WTC11 (cell line): ENCODE results near the gene MGMT.

Experiments
- ATF1 ChIP-seq: sonication (generic); formaldehyde crosslinking; IDR thresholded peaks from 2 replicates; pipeline ENCODE4 v1.8.1; 2023; ENCODE audit warnings: mild to moderate bottlenecking, moderate library complexity, missing genetic modification reagents
- CTCF ChIP-seq: fragments of 200-600 bp; IDR thresholded peaks from 2 replicates; pipeline ENCODE4 v1.8.0; 2022; ENCODE audit warnings: antibody characterized with exemption
- ELF4 ChIP-seq: sonication (generic); formaldehyde crosslinking; IDR thresholded peaks from 2 replicates; pipeline ENCODE4 v1.8.1; 2022; ENCODE audit warnings: low read depth, mild to moderate bottlenecking, moderate library complexity, missing genetic modification reagents
- IRF1 ChIP-seq: sonication (generic); formaldehyde crosslinking; IDR thresholded peaks from 2 replicates; pipeline ENCODE4 v1.8.0; 2023; ENCODE audit warnings: missing genetic modification reagents
- MAX ChIP-seq: sonication (generic); formaldehyde crosslinking; IDR thresholded peaks from 2 replicates; pipeline ENCODE4 v1.8.0; 2022; ENCODE audit warnings: mild to moderate bottlenecking, missing genetic modification reagents
- NR2C2 ChIP-seq: sonication (generic); formaldehyde crosslinking; IDR thresholded peaks from 2 replicates; pipeline ENCODE4 v1.8.0; 2022; ENCODE audit warnings: mild to moderate bottlenecking, missing genetic modification reagents
- USF2 ChIP-seq: sonication (generic); formaldehyde crosslinking; IDR thresholded peaks from 2 replicates; pipeline ENCODE4 v1.8.1; 2023; ENCODE audit warnings: mild to moderate bottlenecking, missing genetic modification reagents, moderate library complexity
- ZBTB21 ChIP-seq: sonication (generic); formaldehyde crosslinking; IDR thresholded peaks from 2 replicates; pipeline ENCODE4 v1.8.1; 2023; ENCODE audit warnings: mild to moderate bottlenecking, missing genetic modification reagents, borderline replicate concordance
- ZNF121 ChIP-seq: sonication (generic); formaldehyde crosslinking; IDR thresholded peaks from 2 replicates; pipeline ENCODE4 v1.8.0; 2023; ENCODE audit warnings: missing genetic modification reagents
- ZNF263 ChIP-seq: sonication (generic); formaldehyde crosslinking; IDR thresholded peaks from 2 replicates; pipeline ENCODE4 v1.8.1; 2022; ENCODE audit warnings: low read depth, mild to moderate bottlenecking, moderate library complexity, missing genetic modification reagents
- ZNF671 ChIP-seq: fragments of 250-450 bp; sonication (Bioruptor Pico); IDR thresholded peaks from 2 replicates; pipeline ENCODE4 v1.8.0; 2021; ENCODE audit warnings: mild to moderate bottlenecking

GRCh38 chr10:129719889-129720590 lies 253.0 kb downstream of the MGMT start:
- no peak for TF ChIP-seq ZNF263 (CRISPR knock-in tag)
- TF ChIP-seq IRF1 (CRISPR knock-in tag) = no peak
- no peak for TF ChIP-seq CTCF
- no peak for TF ChIP-seq ZNF671 (CRISPR knock-in tag)
- no peak for TF ChIP-seq ATF1 (CRISPR knock-in tag)
- no peak for TF ChIP-seq ELF4 (CRISPR knock-in tag)
- no peak for TF ChIP-seq ZNF121 (CRISPR knock-in tag)
- no peak for TF ChIP-seq MAX (CRISPR knock-in tag)
- TF ChIP-seq USF2 = no peak
- TF ChIP-seq NR2C2 = no peak
- TF ChIP-seq ZBTB21 = no peak
